Tibial nerve (tissue), 4 donors: ENCODE measurements around the gene RAI14. TPM values are rescaled to one million over a fixed set of nuclear protein-coding genes. Genes with fewer than 3 reads are reported as not detected.

ENCODE experiments used
- DNase-seq, 2 donors: peaks; one replicate each; pipeline ENCODE4 v3.0.0-alpha.2; 2019; ENCODE audit warnings: low spot score in 2 of 2
- H3K27ac ChIP-seq, 4 donors: fragments of 200-600 bp; sonication (generic) in 3 of 4; one replicate each; pipeline ENCODE4 v1.5.1; 2017 to 2019; ENCODE audit warnings: mild to moderate bottlenecking in 1 of 4
- H3K27me3 ChIP-seq, 2 donors: fragments of 200-600 bp; sonication (generic) in 1 of 2; one replicate each; pipeline versions ENCODE4 v1.5.1 to v1.6.0; 2017 to 2019
- H3K36me3 ChIP-seq, 3 donors: fragments of 200-600 bp; sonication (generic); one replicate each; pipeline ENCODE4 v1.5.1; 2018 to 2019
- H3K4me1 ChIP-seq, 4 donors: fragments of 200-600 bp; sonication (generic) in 3 of 4; one replicate each; pipeline ENCODE4 v1.5.1; 2017 to 2019
- H3K4me3 ChIP-seq, 4 donors: fragments of 200-600 bp; sonication (generic) in 3 of 4; one replicate each; pipeline ENCODE4 v1.5.1; 2017 to 2019; ENCODE audit warnings: mild to moderate bottlenecking in 1 of 4, moderate library complexity in 1 of 4
- H3K9me3 ChIP-seq, 4 donors: fragments of 200-600 bp; sonication (generic) in 3 of 4; one replicate each; pipeline ENCODE4 v1.5.1; 2017 to 2019
- EP300 ChIP-seq, 2 donors: sonication (generic); formaldehyde crosslinking; IDR thresholded peaks; one replicate each; pipeline ENCODE4 v1.6.1; 2017; ENCODE audit warnings: antibody characterized with exemption in 2 of 2, mild to moderate bottlenecking in 1 of 2
- POLR2A ChIP-seq, 2 donors: fragments of 450-650 bp; IDR thresholded peaks; one replicate each; pipeline ENCODE4 v1.6.1; 2017; ENCODE audit warnings: antibody characterized with exemption in 2 of 2, mild to moderate bottlenecking in 2 of 2, moderate library complexity in 2 of 2
- WGBS, 2 donors: methylation state at CpG; one replicate each; pipeline ENCODE4 v1.1.5; 2018; 5-methylcytosine and 5-hydroxymethylcytosine counted together
- total RNA-seq, 4 donors: library from RNA; depleted of rRNA; stranded (reverse); fragments of >200 nt; gene quantifications; one replicate each; pipeline ENCODE4 v1.1.0, GENCODE V29; 2016
- TF ChIP-seq, protein P1 (sequence below), 5 experiments: fragments of 200-600 bp in 3 of 5; fragments of 450-650 bp in 2 of 5; sonication (generic) in 3 of 5; IDR thresholded peaks; one replicate each; pipeline ENCODE4 v1.5.1; 2016 to 2019; ENCODE audit warnings: antibody characterized with exemption in 5 of 5, mild to moderate bottlenecking in 3 of 5, moderate library complexity in 2 of 5

Gene RAI14
- total RNA-seq, 4 donors from 2014 or later, result 42.8 to 72.2 (median 68.0) TPM

DNA sequence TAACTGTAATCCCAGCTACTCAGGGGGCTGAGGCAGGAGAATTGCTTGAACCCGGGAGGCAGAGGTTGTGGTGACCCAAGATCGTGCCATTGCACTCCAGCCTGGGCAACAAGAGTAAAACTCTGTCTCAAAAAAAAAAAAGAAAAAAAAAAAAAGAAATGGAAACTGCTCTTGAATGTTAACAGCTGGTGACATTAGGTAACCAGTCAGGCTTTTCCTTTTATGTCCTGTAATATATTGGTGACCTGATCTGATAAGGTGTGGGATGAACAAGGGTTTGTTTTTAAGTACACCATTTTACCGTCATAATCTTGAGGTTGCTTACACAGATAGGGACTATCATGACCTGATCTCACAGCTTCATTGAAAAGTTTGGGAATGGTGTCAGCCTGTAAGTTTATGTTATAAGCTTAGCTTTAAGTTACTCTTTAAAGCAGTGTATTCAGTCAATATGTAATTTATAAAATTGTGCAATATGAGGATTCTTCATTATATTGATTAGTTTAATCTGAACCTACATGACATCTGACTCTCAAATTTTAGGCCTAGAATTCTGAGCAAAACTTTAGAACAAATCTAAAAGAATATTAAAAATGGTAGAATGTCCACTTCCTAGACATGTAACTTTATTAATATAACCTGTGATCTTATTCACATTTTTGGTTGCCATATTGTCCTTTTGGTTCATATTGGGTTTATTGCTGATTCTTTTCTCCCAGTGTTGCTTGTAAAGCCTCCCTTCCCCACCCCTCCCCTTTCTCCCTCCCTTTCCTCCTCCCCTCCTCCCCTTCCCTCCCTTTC lies 41.4 kb downstream of the RAI14 start:
- WGBS, 2 donors, result 87 to 94% methylated on average over 3 of the region's 3 CpGs
- DNase-seq, result no peak
- TF ChIP-seq EP300 (IDR thresholded peaks at IDR 0.05) (no peak), POLR2A (IDR thresholded peaks at IDR 0.05) (no peak)
- TF ChIP-seq, protein P1, sequence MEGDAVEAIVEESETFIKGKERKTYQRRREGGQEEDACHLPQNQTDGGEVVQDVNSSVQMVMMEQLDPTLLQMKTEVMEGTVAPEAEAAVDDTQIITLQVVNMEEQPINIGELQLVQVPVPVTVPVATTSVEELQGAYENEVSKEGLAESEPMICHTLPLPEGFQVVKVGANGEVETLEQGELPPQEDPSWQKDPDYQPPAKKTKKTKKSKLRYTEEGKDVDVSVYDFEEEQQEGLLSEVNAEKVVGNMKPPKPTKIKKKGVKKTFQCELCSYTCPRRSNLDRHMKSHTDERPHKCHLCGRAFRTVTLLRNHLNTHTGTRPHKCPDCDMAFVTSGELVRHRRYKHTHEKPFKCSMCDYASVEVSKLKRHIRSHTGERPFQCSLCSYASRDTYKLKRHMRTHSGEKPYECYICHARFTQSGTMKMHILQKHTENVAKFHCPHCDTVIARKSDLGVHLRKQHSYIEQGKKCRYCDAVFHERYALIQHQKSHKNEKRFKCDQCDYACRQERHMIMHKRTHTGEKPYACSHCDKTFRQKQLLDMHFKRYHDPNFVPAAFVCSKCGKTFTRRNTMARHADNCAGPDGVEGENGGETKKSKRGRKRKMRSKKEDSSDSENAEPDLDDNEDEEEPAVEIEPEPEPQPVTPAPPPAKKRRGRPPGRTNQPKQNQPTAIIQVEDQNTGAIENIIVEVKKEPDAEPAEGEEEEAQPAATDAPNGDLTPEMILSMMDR (IDR thresholded peaks at IDR 0.05), result no peak

DNA sequence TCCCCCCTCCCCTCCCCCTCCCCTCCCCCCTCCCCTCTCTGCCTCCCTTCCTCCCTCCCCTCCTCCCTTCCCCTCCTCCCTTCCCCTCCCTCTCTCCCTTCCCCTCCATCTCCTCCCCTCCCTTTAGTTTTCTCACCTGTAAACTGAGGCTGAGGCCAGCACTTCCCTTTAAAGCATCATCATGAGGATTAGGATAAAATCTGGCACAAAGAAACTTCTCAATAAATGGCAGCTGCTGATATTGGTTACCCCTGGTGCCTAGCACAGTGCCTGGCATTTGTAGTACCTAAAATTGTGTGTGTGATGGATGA lies 41.9 kb downstream of the RAI14 start:
- DNase-seq, result no peak
- no peak overlapping the region for H3K4me3 ChIP-seq
- peak overlapping the region in 1 of 4 donors; percentile 55 for H3K27ac ChIP-seq
- H3K9me3 ChIP-seq, result no peaks in the 10 kb centered on the region
- peaks cover 0 to 61% (median 15%) of the 10 kb centered on the region in 4 donors for H3K4me1 ChIP-seq
- TF ChIP-seq POLR2A (IDR thresholded peaks at IDR 0.05) (no peak), EP300 (IDR thresholded peaks at IDR 0.05) (no peak)
- TF ChIP-seq, protein P1 (IDR thresholded peaks at IDR 0.05), result no peak
- H3K27me3 ChIP-seq, result no peaks in the 10 kb centered on the region
- peaks cover 0 to 4% (median 0%) of the 10 kb centered on the region in 3 donors for H3K36me3 ChIP-seq

More for the DNA sequence above, 41.4 kb downstream of the RAI14 start:
- H3K9me3 ChIP-seq, result no peaks in the 10 kb centered on the region
- no peak overlapping the region for H3K27ac ChIP-seq
- H3K27me3 ChIP-seq, result no peaks in the 10 kb centered on the region
- peaks cover 0 to 4% (median 0%) of the 10 kb centered on the region in 3 donors for H3K36me3 ChIP-seq
- H3K4me1 ChIP-seq, result peaks cover 0 to 65% (median 15%) of the 10 kb centered on the region in 4 donors
- no peak overlapping the region for H3K4me3 ChIP-seq

DNA sequence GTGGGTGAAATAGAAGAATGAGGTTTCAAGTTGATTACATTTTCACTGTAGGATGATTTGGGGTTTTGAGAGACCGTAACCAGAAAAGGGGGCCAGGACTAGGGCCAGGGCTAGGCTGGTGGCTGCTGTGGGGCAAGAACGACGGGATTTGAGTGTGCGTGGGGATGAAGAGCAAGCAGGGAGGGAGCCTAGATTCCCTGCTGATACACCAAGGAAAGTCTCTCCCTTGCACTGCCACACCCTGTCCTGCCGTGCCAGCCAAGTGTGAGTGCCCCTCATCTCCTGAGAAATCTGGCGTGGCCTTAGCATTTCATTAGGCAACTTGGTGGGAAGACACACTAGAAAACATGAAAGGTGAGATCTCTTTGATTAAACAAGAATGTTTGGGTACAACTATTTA lies 42.6 kb downstream of the RAI14 start:
- TF ChIP-seq, protein P1 (IDR thresholded peaks at IDR 0.05), result no peak
- no peak for TF ChIP-seq EP300 (IDR thresholded peaks at IDR 0.05)
- no peak for TF ChIP-seq POLR2A (IDR thresholded peaks at IDR 0.05)
- peaks cover 0 to 60% (median 13%) of the 10 kb centered on the region in 4 donors for H3K4me1 ChIP-seq
- WGBS, 2 donors, result 90 to 91% methylated on average over 6 of the region's 6 CpGs
- no peak for DNase-seq
- no peak overlapping the region for H3K4me3 ChIP-seq
- no peaks in the 10 kb centered on the region for H3K27me3 ChIP-seq
- H3K27ac ChIP-seq, result peak overlapping the region in 2 of 4 donors; percentile 10 to 55
- no peaks in the 10 kb centered on the region for H3K9me3 ChIP-seq
- H3K36me3 ChIP-seq, result peaks cover 0 to 4% (median 0%) of the 10 kb centered on the region in 3 donors

DNA sequence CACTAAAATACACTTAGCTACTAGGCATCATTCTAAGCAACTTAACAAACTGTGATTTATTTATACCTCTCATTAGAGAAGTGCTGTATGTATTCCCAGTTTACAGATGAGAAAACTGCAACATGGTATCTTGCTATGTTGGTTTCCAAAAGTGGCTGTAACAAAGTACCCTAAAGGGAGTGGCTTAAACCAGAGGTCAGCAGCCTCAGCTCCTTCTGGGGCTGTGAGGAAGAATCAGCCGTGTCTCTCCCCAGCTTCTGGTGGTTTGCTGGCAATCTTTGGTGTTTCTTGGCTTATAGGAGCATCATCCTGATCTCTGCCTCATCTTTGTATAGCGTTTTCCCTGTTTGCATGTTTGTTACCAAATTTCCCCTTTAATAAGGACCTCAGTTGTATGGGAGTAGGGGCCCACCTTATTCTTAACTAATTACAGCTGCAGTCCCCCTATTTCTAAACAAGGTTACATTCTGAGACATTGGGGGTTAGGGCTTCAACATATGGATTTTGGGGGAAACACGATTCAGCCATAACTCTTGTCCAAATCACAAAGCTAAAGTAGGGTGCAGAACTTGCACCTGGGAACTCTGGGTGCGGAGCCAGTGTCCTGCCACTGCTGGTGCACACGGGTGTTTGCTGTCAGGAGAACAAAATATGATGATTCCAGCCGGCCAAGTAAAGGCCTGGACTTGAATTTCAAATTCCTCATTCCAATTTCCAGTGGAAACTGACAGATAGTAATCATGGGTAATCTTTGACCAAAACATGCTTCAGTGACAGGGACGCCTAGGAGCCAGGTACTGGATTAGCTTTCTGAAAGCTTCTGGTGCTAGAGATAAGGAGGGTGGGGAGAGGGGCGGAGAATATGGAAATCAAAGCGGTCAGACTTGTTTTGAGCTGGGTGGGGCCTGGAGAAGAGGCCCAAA lies 43.3 kb downstream of the RAI14 start:
- Histone ChIP-seq H3K27me3 (no peaks in the 10 kb centered on the region), H3K4me3 (no peak overlapping the region), H3K9me3 (no peaks in the 10 kb centered on the region), H3K27ac (peak overlapping the region in 1 of 4 donors; percentile 36), H3K4me1 (peaks cover 0 to 54% (median 11%) of the 10 kb centered on the region in 4 donors), H3K36me3 (peaks cover 0 to 4% (median 0%) of the 10 kb centered on the region in 3 donors)
- TF ChIP-seq EP300 (IDR thresholded peaks at IDR 0.05) (no peak), POLR2A (IDR thresholded peaks at IDR 0.05) (no peak)
- TF ChIP-seq, protein P1 (IDR thresholded peaks at IDR 0.05), result no peak
- DNase-seq, result no peak
- 78% methylated on average over 9 of the region's 9 CpGs for WGBS, 2 donors
